HepG2 (cell line): ENCODE measurements around the gene BAG5. TPM values are rescaled to one million over a fixed set of nuclear protein-coding genes. Genes with fewer than 3 reads are reported as not detected.

Experiments
- ATAC-seq: fragments of 200-7000 bp; cut with Tn5 transposase; 3 replicates; pipeline ENCODE4 v1.9.1; 2020; ENCODE audit warnings: mild to moderate bottlenecking, moderate library complexity
- BruUV-seq: library from RNA; stranded (reverse); fragments of 400-500 nt; replicated peaks from 2 replicates; lab custom pipeline; 2021; lab: Mats Ljungman, UMichigan
- CTCF ChIA-PET: fragments of 300-600 bp; formaldehyde crosslinking; extraction: SDS; loops from one replicate; lab custom pipeline; 2021; ENCODE audit warnings: low total read pairs, inconsistent platforms, low intra/inter-chr PET ratio; lab: Yijun Ruan, JAX
- POLR2A ChIA-PET: fragments of 350-600 bp; sonication (Branson Sonifier 250); formaldehyde crosslinking; loops from one replicate; lab custom pipeline; 2020; ENCODE audit warnings: antibody characterized with exemption, inconsistent platforms; lab: Yijun Ruan, JAX
- DNase-seq: peaks from one replicate; pipeline ENCODE4 v3.0.0-alpha.2; 2015; ENCODE audit warnings: low spot score
- FAIRE-seq: peaks from 3 replicates; lab custom pipeline; 2011; peaks lifted over from hg19 to GRCh38; lab: Jason Lieb, UNC
- H2AFZ ChIP-seq: one replicate; pipeline ENCODE4 v1.6.1; 2011; ENCODE audit warnings: low read length, inconsistent platforms
- H3K27ac ChIP-seq: fragments of 300-600 bp; 3 replicates; pipeline ENCODE4 v1.8.0; 2011; ENCODE audit warnings: mixed run types, mild to moderate bottlenecking, mixed read lengths, low read length, inconsistent platforms; ENCODE audit not compliant: insufficient read depth; ENCODE audit errors: extremely low read length
- H3K27me3 ChIP-seq, 2 experiments: fragments of 200-600 bp in 1 of 2; 2 replicates in 1 of 2; 3 replicates in 1 of 2; pipeline versions ENCODE4 v1.6.0 to v1.8.0; 2011; ENCODE audit warnings: low read length in 2 of 2, mild to moderate bottlenecking in 2 of 2, moderate library complexity in 2 of 2, inconsistent platforms in 1 of 2; ENCODE audit not compliant: insufficient read depth in 2 of 2, control insufficient read depth in 1 of 2
- H3K36me3 ChIP-seq, 2 experiments: fragments of 200-600 bp in 1 of 2; replicated peaks in 1 of 2; 2 replicates in 1 of 2; 3 replicates in 1 of 2; pipeline versions ENCODE4 v1.5.1 to v1.8.0; 2011; ENCODE audit warnings: low read length in 2 of 2, inconsistent platforms in 1 of 2; ENCODE audit not compliant: insufficient read depth in 2 of 2, control insufficient read depth in 1 of 2
- H3K4me1 ChIP-seq: 2 replicates; pipeline ENCODE4 v1.5.1; 2012; ENCODE audit warnings: low read length, inconsistent platforms; ENCODE audit not compliant: insufficient read depth
- H3K4me2 ChIP-seq: 2 replicates; pipeline ENCODE4 v1.6.0; 2011; ENCODE audit warnings: low read depth, low read length, inconsistent platforms
- H3K4me3 ChIP-seq, 3 experiments: fragments of 200-600 bp in 1 of 3; sonication (generic), shearing (Covaris generic) in 1 of 3; replicated peaks in 1 of 3; 2 replicates each; pipeline ENCODE4 v1.5.1; 2011 to 2016; ENCODE audit warnings: low read length in 3 of 3, inconsistent platforms in 2 of 3, low read depth in 2 of 3, mild to moderate bottlenecking in 2 of 3, control low read depth in 1 of 3, mixed read lengths in 1 of 3; ENCODE audit not compliant: insufficient read depth in 1 of 3
- H3K79me2 ChIP-seq: one replicate; pipeline ENCODE4 v1.6.1; 2011; ENCODE audit warnings: low read length, inconsistent platforms; ENCODE audit not compliant: insufficient read depth
- H3K9ac ChIP-seq: 2 replicates; pipeline ENCODE4 v1.6.0; 2011; ENCODE audit warnings: mild to moderate bottlenecking, low read depth, low read length, inconsistent platforms; ENCODE audit not compliant: insufficient read depth
- H3K9me3 ChIP-seq: 2 replicates; pipeline ENCODE4 v1.5.1; 2012; ENCODE audit warnings: mild to moderate bottlenecking, low read length
- H4K20me1 ChIP-seq: 2 replicates; pipeline ENCODE4 v1.6.0; 2011; ENCODE audit warnings: inconsistent platforms, mild to moderate bottlenecking, low read length, moderate library complexity; ENCODE audit not compliant: insufficient read depth
- FOXO1 ChIP-seq: sonication (generic); formaldehyde crosslinking; IDR thresholded peaks from 2 replicates; pipeline ENCODE4 v1.4.0; 2020; ENCODE audit warnings: missing genetic modification reagents
- FUBP1 ChIP-seq: sonication (generic); formaldehyde crosslinking; IDR thresholded peaks from 2 replicates; pipeline ENCODE4 v1.5.1; 2020; ENCODE audit warnings: missing genetic modification reagents, mild to moderate bottlenecking, borderline replicate concordance
- NBN ChIP-seq: fragments of 450-650 bp; conservative IDR thresholded peaks from 2 replicates; pipeline ENCODE4 v1.6.1; 2017
- ZNF20 ChIP-seq: sonication (generic); formaldehyde crosslinking; IDR thresholded peaks from 2 replicates; pipeline ENCODE4 v1.4.0; 2020; ENCODE audit warnings: mild to moderate bottlenecking, moderate library complexity, missing genetic modification reagents
- ZNF260 ChIP-seq: sonication (generic); formaldehyde crosslinking; IDR thresholded peaks from 2 replicates; pipeline ENCODE4 v1.4.0; 2020; ENCODE audit warnings: missing genetic modification reagents, low read depth, mild to moderate bottlenecking, borderline replicate concordance
- ZNF350 ChIP-seq: sonication (generic); formaldehyde crosslinking; IDR thresholded peaks from 2 replicates; pipeline ENCODE4 v1.4.0; 2020; ENCODE audit warnings: mild to moderate bottlenecking, low read depth, missing genetic modification reagents, borderline replicate concordance
- ZNF552 ChIP-seq: sonication (generic); formaldehyde crosslinking; IDR thresholded peaks from 2 replicates; pipeline ENCODE4 v1.9.0; 2022; ENCODE audit warnings: missing genetic modification reagents, mild to moderate bottlenecking, borderline replicate concordance
- ZSCAN22 ChIP-seq: sonication (generic); formaldehyde crosslinking; IDR thresholded peaks from 2 replicates; pipeline ENCODE4 v1.4.0; 2020; ENCODE audit warnings: mild to moderate bottlenecking, missing genetic modification reagents
- WGBS: methylation state at CpG from one replicate; pipeline ENCODE4 v1.1.6; 2017; ENCODE audit warnings: low lambda C conversion rate; 5-methylcytosine and 5-hydroxymethylcytosine counted together
- in situ Hi-C: cut with HindIII; loops from 2 replicates; pipeline ENCODE4 v1.10.0; 2017; ENCODE audit warnings: low pct_unique_long_range_greater_than_20kb; ENCODE audit not compliant: extremely low pct_ligation_motif_present
- intact Hi-C: fragments of 100-400 bp; cut with micrococcal nuclease; formaldehyde crosslinking; loops from one replicate; pipeline ENCODE4 v1.10.0; 2022; ENCODE audit not compliant: unreplicated experiment
- polyA plus RNA-seq, 8 experiments: library from polyadenylated mRNA; depleted of rRNA in 3 of 8; stranded (reverse) in 7 of 8; unstranded in 1 of 8; fragments of >200 nt; fragmentation: Illumina TruSeq in 4 of 8; extraction: Trizol in 4 of 8; gene quantifications; 2 replicates each; pipeline versions ENCODE4 v1.2.1 to v1.2.3, GENCODE V29; 2011 to 2016; ENCODE audit warnings: low read depth in 4 of 8, missing spikeins in 1 of 8, mixed read lengths in 1 of 8; ENCODE audit not compliant: insufficient read depth in 1 of 8
- total RNA-seq, 5 experiments: library from RNA; depleted of rRNA; stranded (reverse); fragments of >200 nt; fragmentation: Illumina TruSeq; extraction: Trizol; gene quantifications; 2 replicates each; pipeline ENCODE4 v1.2.3, GENCODE V29; 2016; ENCODE audit warnings: low read depth in 1 of 5
- TF ChIP-seq, protein P1 (sequence below): sonication (generic); formaldehyde crosslinking; IDR thresholded peaks from 2 replicates; pipeline ENCODE4 v1.8.0; 2023; ENCODE audit warnings: mild to moderate bottlenecking, missing genetic modification reagents
- TF ChIP-seq, protein P2 (sequence below): IDR thresholded peaks from 2 replicates; pipeline ENCODE4 v1.6.1; 2016; ENCODE audit warnings: missing compliant biosample characterization, missing genetic modification reagents, borderline replicate concordance
- TF ChIP-seq, protein P3 (sequence below): IDR thresholded peaks from 2 replicates; pipeline ENCODE4 v1.6.1; 2016; ENCODE audit warnings: missing genetic modification reagents, missing compliant biosample characterization

The BAG5 gene
- total and polyA plus RNA-seq, 2 of the 13 experiments (the other 11 are each of a cell fraction or from before 2014, with no cell fraction given): 3.5 to 21.0 TPM

DNA sequence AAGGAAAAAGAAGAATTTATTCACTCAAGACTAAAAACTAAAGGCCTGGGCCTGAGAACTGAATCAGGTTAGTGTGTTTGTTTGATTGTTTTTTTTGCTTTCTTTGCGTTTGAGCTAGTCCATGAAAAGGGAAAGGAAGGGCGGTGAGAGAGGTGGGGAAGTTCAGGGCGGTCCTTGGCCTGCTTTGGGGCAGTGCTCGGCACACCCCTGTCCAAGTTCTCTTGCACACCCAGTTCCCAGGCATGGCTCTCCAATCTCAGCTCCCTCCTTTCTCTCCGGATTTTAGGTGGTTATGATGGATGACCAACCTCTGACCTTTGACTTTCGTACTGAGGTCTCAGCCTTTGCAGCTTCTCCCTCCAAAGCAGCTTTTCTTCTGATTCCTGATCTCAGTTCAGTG, 11.6 kb upstream of the BAG5 start (continued):
- TF ChIP-seq FUBP1 (CRISPR knock-in tag): no peak
- TF ChIP-seq, protein P1, sequence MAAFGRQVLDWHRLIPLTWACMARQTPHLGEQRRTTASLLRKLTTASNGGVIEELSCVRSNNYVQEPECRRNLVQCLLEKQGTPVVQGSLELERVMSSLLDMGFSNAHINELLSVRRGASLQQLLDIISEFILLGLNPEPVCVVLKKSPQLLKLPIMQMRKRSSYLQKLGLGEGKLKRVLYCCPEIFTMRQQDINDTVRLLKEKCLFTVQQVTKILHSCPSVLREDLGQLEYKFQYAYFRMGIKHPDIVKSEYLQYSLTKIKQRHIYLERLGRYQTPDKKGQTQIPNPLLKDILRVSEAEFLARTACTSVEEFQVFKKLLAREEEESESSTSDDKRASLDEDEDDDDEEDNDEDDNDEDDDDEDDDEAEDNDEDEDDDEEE (CRISPR knock-in tag): no peak
- TF ChIP-seq, all 625 proteins: peak for 0

DNA sequence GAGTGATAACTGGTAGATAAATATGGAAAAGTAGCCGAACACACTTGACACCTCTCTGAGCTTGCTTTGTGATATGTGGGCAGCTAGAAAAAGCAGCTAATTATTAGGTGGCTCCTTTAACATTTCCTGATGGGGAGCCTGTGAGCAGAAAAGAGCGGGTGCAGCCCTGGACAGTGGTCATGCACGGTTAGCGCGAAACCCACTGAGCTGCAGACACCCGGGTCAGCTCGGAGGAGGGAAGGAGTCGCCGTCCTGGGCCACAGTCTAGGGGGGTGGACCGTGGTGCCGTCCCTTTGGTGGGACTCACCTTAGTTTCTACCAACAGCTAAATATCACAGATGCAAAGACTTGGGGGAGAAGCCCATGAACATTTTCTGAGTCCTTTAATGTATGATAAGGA, 7.0 kb upstream of the BAG5 start:
- ATAC-seq: no peak
- intact Hi-C loops: no loop called here
- Histone ChIP-seq H3K4me1 (peaks cover 8% of the 10 kb centered on the region), H3K27ac (no peak overlapping the region), H4K20me1 (no peaks in the 10 kb centered on the region), H3K9me3 (no peaks in the 10 kb centered on the region), H3K4me2 (no peak overlapping the region), H3K27me3 (no peaks in the 10 kb centered on the region), H2AFZ (no peak overlapping the region), H3K79me2 (peaks cover 36% of the 10 kb centered on the region), H3K4me3 (no peak overlapping the region), H3K9ac (no peak overlapping the region), H3K36me3 (peaks cover 6 to 24% of the 10 kb centered on the region in 2 experiments)
- 95% methylated on average over 11 of the region's 11 CpGs for WGBS
- TF ChIP-seq ZNF20 (CRISPR knock-in tag) (no peak), ZNF552 (no peak), NBN (no peak), ZNF260 (CRISPR knock-in tag) (no peak), FOXO1 (CRISPR knock-in tag) (no peak), ZNF350 (CRISPR knock-in tag) (no peak), ZSCAN22 (CRISPR knock-in tag) (no peak)
- TF ChIP-seq, protein P2, sequence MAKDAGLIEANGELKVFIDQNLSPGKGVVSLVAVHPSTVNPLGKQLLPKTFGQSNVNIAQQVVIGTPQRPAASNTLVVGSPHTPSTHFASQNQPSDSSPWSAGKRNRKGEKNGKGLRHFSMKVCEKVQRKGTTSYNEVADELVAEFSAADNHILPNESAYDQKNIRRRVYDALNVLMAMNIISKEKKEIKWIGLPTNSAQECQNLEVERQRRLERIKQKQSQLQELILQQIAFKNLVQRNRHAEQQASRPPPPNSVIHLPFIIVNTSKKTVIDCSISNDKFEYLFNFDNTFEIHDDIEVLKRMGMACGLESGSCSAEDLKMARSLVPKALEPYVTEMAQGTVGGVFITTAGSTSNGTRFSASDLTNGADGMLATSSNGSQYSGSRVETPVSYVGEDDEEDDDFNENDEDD (CRISPR knock-in tag): no peak
- TF ChIP-seq, protein P3, sequence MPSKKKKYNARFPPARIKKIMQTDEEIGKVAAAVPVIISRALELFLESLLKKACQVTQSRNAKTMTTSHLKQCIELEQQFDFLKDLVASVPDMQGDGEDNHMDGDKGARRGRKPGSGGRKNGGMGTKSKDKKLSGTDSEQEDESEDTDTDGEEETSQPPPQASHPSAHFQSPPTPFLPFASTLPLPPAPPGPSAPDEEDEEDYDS (CRISPR knock-in tag): no peak
- in situ Hi-C loops: no loop called here
- ChIA-PET POLR2A (no interaction called here), CTCF (no interaction called here)
- no peak for DNase-seq
- no peak for FAIRE-seq
- no TSS peak for BruUV-seq
